HUDEP-2 (cell line): Measurements from ENCODE around the gene F8.
"Not testable (repeated sequence)": the region's sequence is repeated elsewhere in the genome, so short reads cannot be mapped to it uniquely, and the experiment has no call there.

Experiments used
- DNase-seq, 76 experiments: peaks; one replicate each; lab custom pipeline; 2025; ENCODE audit not compliant: unreplicated experiment in 76 of 76; lab: John Stamatoyannopoulos, UW

Gene F8

GRCh38 chrX:154988719-154989118 lies 33.8 kb downstream of the F8 start:
- no peak for DNase-seq

GRCh38 chrX:154987940-154988339 lies 34.6 kb downstream of the F8 start:
- DNase-seq, result no peak

GRCh38 chrX:154986826-154987575 lies 35.5 kb downstream of the F8 start:
- peak in 1 of 76 experiments; percentile 3 for DNase-seq

- no peak for DNase-seq
These were observed 41.5 kb downstream of the F8 start for GRCh38 chrX:154981116-154981411.

GRCh38 chrX:154980330-154981115 lies 42.0 kb downstream of the F8 start:
- DNase-seq, result peak in 71 of 76 experiments; percentile 2 to 76 (median 41)

DNA sequence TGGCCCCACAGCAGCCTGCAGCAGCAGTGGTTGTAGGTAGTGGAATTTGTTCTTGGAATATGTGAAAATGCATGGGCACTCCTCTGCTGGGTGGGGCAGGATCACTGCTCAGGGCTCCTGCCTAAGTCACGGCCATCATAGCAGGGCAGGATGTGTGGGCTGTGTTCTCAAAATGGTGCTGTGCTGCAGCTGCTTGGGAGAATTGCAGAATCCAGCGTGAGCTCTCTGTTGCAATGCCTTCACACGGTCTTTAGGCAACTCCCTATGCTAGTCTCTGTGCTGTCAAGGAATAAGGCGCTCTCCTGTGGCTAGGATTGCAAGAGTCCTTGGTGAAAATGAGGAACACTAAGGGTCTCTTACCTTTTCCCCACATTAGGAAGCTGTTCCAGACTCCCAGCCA lies 42.9 kb downstream of the F8 start:
- no peak for DNase-seq

- no peak for DNase-seq
These were observed 54.2 kb downstream of the F8 start for GRCh38 chrX:154968353-154968752.

GRCh38 chrX:154967603-154968002 lies 54.9 kb downstream of the F8 start:
- DNase-seq, result no peak

GRCh38 chrX:154961947-154962346 lies 60.6 kb downstream of the F8 start:
- DNase-seq, result no peak

DNA sequence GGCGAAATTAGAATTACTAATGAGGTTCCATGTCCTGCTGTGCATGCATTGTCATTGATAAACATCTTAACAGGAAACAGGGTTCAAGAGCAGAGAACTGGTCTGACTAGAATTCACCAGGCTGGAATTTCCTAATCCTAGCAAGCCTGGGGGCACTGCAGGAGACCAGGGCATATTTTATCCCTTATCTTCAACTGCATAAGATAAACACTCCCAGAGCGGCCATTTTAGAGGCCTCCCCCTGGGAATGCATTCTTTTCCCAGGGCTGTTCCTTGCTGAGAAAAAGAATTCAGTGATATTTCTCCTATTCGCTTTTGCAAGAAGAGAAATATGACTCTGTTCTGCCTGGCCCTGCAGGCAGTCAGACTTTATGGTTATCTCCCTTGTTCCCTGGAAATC lies 66.7 kb downstream of the F8 start:
- not testable (repeated sequence) for DNase-seq

DNA sequence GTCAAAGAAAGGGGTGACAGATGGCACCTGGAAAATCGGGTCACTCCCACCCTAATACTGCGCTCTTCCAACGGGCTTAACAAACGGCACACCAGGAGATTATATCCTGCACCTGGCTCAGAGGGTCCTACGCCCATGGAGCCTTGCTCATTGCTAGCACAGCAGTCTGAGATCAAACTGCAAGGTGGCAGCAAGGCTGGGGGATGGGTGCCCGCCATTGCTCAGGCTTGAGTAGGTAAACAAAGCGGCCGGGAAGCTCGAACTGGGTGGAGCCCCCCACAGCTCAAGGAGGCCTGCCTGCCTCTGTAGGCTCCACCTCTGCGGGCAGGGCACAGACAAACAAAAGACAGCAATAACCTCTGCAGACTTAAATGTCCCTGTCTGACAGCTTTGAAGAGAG lies 83.3 kb downstream of the F8 start:
- DNase-seq, result not testable (repeated sequence)

DNA sequence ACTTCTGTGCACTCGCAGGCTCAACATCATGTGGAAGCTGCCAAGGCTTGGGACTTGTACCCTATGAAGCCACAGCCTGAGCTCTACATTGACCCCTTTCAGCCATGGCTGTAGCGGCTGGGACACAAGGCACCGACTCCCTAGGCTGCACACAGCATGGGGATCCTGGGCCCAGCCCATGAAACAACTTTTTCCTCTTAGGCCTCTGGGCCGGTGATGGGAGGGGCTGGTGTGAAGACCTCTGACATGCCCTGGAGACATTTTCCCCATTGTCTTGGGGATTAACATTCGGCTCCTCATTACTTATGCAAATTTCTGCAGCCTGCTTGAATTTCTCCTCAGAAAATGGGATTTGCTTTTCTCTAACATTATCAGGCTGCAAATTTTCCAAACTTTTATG lies 97.8 kb downstream of the F8 start:
- DNase-seq, result not testable (repeated sequence)

GRCh38 chrX:154918060-154918483 lies 104.5 kb downstream of the F8 start:
- peak in 13 of 76 experiments; percentile 1 to 9 (median 1) for DNase-seq

DNA sequence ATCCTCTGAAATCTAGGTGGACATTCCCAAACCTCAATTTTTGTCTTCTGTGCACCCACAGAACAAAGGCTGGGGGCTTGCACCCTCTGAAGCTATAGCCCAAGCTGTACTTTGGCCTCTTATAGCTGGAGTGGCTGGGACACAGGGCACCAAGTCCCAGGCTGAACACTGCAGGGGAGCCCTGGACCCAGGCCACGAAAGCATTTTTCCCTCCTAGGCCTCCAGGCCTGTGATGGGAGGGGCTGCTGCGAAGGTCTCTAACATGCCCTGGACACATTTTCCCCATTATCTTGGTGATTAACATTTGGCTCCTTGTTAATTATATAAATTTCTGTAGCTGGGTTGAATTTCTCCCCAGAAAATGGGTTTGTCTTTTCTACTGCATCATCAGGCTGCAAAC lies 108.5 kb downstream of the F8 start:
- DNase-seq, result no peak

DNA sequence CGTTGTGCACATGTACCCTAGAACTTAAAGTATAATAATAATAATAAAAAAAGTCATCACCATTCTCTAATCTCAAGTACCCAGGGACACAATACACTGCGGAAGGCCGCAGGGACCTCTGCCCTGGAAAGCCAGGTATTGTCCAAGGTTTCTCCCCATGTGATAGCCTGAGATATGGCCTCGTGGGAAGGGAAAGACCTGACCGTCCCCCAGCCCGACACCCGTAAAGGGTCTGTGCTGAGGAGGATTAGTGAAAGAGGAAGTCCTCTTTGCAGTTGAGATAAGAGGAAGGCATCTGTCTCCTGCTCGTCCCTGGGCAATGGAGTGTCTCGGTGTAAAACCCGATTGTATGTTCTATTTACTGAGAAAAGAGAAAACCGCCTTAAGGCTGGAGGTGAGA lies 112.0 kb downstream of the F8 start:
- not testable (repeated sequence) for DNase-seq

GRCh38 chrX:154910048-154910447 lies 112.5 kb downstream of the F8 start:
- DNase-seq, result not testable (repeated sequence)

DNA sequence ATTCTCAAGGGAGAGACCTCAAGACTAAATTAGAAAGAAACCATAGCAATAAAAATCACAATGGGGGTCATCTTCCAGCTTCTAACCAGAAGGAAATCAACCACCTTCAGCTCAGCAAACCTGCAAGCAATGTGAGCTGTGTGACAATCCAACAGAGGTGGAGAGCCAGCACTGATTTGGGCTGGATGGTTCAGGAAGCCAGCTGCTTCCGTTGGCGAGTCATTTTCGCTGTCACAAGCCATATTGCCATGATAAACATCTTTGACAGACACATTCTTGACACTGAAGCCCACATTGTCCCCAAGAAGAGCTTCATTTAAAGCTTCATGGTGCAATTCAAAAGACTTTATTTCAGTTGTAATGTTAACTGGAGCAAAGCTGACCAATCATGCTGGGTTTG lies 113.7 kb downstream of the F8 start:
- no peak for DNase-seq

- DNase-seq, result peak in 1 of 76 experiments; percentile 1
These were observed 120.1 kb downstream of the F8 start for GRCh38 chrX:154902408-154902807.

GRCh38 chrX:154900323-154900722 lies 122.2 kb downstream of the F8 start:
- no peak for DNase-seq

DNA sequence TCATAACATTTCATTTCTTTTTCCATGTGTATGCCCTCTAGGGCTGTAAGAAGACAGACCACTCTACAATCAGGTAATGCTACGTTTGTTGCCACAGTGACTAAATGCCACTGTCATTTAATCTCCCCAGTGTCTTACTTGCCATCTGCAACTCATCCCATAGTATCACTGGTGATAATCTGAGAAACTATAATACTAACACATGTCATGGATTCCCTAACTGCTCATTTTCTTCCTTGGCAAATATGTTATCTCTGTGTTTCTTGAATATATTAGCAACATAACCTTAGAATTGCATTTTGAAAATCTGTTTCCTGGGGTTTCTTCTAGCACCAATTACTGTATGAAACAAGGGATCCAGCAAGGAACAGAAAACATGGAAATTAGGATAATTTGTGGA lies 130.2 kb downstream of the F8 start:
- DNase-seq, result no peak

- DNase-seq, result no peak
These were observed 131.4 kb downstream of the F8 start for GRCh38 chrX:154890990-154891639.

- not testable (repeated sequence) for DNase-seq
These were observed 135.7 kb downstream of the F8 start for GRCh38 chrX:154886789-154887221.
